SH-SY5Y (cell line): ENCODE data around the gene GDF11.

Experiments used
- GATA2 ChIP-seq: IDR thresholded peaks from 2 replicates; pipeline ENCODE4 v1.6.1; 2011; ENCODE audit warnings: mild to moderate bottlenecking, low read depth, low read length
- GATA3 ChIP-seq: IDR thresholded peaks from 2 replicates; pipeline ENCODE4 v1.6.1; 2011; ENCODE audit warnings: low read depth, mild to moderate bottlenecking, low read length, moderate library complexity

DNA sequence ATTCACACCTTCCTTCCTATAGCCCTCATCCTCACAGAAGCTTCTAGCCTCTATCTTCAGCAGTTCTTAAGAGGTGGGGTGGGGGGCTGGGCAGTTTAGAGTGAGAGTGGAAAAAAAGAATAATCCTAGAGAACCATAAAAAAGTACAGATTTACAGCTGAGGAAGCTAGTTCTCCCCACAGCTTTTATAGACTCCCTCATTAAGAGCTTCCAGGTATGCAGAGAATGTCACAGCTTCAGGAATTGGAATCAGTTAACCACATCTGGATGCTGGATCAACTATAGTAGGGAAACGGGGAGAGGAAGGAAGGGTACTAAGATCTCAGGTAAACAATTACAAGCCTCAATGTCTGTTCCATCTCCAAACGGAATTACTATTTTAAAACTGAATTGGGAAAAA is 12.3 kb downstream of the GDF11 start:
- TF ChIP-seq GATA2 (no peak), GATA3 (no peak)
